Vagina (tissue), 2 donors: Measurements from ENCODE around the gene HAUS8. TPM values are rescaled to one million over a fixed set of nuclear protein-coding genes. Genes with fewer than 3 reads are reported as not detected.

ENCODE experiments used
- DNase-seq, 2 donors: peaks; one replicate each; pipeline ENCODE4 v3.0.0-alpha.2; 2017; ENCODE audit errors: extremely low spot score in 2 of 2
- H3K27ac ChIP-seq: fragments of 200-600 bp; sonication (generic); one replicate; pipeline ENCODE4 v1.5.1; 2019
- H3K27me3 ChIP-seq: fragments of 200-600 bp; sonication (generic); one replicate; pipeline ENCODE4 v1.5.1; 2019
- H3K36me3 ChIP-seq, 2 donors: fragments of 200-600 bp; sonication (generic); one replicate each; pipeline ENCODE4 v1.5.1; 2017 to 2019
- H3K4me1 ChIP-seq: fragments of 200-600 bp; sonication (generic); one replicate; pipeline ENCODE4 v1.5.1; 2019
- H3K4me3 ChIP-seq, 2 donors: fragments of 200-600 bp; sonication (generic); 1 replicate in 1 of 2; 2 replicates in 1 of 2; pipeline ENCODE4 v1.5.1; 2016 to 2019
- H3K9me3 ChIP-seq: fragments of 200-600 bp; sonication (generic); one replicate; pipeline ENCODE4 v1.5.1; 2019
- POLR2A ChIP-seq, 2 donors: fragments of 450-650 bp; IDR thresholded peaks; one replicate each; pipeline ENCODE4 v1.6.1; 2017; ENCODE audit warnings: antibody characterized with exemption in 2 of 2, mild to moderate bottlenecking in 2 of 2, moderate library complexity in 2 of 2
- POLR2AphosphoS5 ChIP-seq, 2 donors: sonication (generic); formaldehyde crosslinking; IDR thresholded peaks; one replicate each; pipeline ENCODE4 v1.9.0; 2017; ENCODE audit warnings: antibody characterized with exemption in 2 of 2, mild to moderate bottlenecking in 2 of 2, low read depth in 1 of 2; ENCODE audit not compliant: insufficient read depth in 1 of 2
- intact Hi-C: fragments of 100-400 bp; cut with DNase I; formaldehyde crosslinking; loops from one replicate; pipeline ENCODE4 v1.15.1; 2023
- total RNA-seq: library from RNA; depleted of rRNA; stranded (reverse); fragments of >200 nt; gene quantifications from one replicate; pipeline ENCODE4 v1.2.3, GENCODE V29; 2016
- TF ChIP-seq, protein P1 (sequence below), 3 experiments: fragments of 450-650 bp in 2 of 3; fragments of 200-600 bp in 1 of 3; sonication (generic) in 1 of 3; IDR thresholded peaks; one replicate each; pipeline ENCODE4 v1.5.1; 2017 to 2019; ENCODE audit warnings: antibody characterized with exemption in 3 of 3, mild to moderate bottlenecking in 2 of 3, moderate library complexity in 2 of 3

Gene HAUS8
- total RNA-seq, 1 donor from 2014 or later, result 4.7 TPM

DNA sequence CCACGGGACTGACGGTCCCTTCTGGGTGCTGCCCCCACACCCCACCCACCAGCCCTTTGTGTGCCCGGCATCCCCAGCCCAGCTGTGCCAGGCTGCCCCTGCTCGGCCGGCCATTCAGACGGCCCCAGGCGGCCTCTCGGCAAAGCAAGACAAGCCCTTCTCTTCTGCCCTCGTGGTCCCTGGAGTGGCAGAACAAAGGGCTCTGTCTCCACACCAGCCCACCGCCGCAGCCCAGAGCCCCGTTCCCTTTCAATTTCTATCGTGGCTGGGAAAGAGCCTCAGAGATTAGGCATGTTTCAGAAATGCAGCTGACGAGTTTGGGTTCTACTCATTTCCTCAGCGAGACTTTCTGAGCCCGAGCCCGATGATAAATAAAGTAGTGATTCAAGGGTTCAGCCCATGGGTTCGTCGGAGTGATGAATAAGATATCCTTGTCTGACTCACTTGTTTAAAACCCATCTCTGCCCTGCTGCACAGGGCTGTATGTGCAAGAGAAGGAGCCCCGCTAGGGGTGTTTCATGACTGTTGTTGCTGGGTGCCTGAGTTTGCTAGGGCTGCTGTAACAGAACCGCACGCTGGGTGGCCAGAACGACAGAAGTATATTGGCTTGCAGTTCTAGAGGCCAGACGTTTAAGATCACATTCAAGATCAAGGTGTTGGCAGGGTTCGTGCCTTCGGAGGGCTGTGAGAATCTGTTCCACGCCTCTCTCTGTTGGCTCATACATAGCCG is 4.6 kb upstream of the HAUS8 start:
- intact Hi-C loops, result loop anchor here (10.0 kb wide), 1 partner anchor 55 kb away; no protein-coding TSS in a partner anchor
- Histone ChIP-seq H3K9me3 (no peaks in the 10 kb centered on the region), H3K27me3 (no peaks in the 10 kb centered on the region), H3K4me1 (peaks cover 65% of the 10 kb centered on the region), H3K27ac (peak overlapping the region; percentile 93), H3K36me3 (no peaks in the 10 kb centered on the region), H3K4me3 (peak overlapping the region; percentile 31 to 36)
- peak in 1 of 2 donors; percentile 98 for DNase-seq
- TF ChIP-seq POLR2AphosphoS5 (IDR thresholded peaks at IDR 0.05; ENCODE audit: insufficient read depth in 1 of 2, low read depth in 1 of 2) (peak; percentile 75 to 91), POLR2A (IDR thresholded peaks at IDR 0.05) (peak in 1 of 2 donors; percentile 19)
- TF ChIP-seq, protein P1, sequence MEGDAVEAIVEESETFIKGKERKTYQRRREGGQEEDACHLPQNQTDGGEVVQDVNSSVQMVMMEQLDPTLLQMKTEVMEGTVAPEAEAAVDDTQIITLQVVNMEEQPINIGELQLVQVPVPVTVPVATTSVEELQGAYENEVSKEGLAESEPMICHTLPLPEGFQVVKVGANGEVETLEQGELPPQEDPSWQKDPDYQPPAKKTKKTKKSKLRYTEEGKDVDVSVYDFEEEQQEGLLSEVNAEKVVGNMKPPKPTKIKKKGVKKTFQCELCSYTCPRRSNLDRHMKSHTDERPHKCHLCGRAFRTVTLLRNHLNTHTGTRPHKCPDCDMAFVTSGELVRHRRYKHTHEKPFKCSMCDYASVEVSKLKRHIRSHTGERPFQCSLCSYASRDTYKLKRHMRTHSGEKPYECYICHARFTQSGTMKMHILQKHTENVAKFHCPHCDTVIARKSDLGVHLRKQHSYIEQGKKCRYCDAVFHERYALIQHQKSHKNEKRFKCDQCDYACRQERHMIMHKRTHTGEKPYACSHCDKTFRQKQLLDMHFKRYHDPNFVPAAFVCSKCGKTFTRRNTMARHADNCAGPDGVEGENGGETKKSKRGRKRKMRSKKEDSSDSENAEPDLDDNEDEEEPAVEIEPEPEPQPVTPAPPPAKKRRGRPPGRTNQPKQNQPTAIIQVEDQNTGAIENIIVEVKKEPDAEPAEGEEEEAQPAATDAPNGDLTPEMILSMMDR (IDR thresholded peaks at IDR 0.05), result peak in 1 of 3 experiments; percentile 67

DNA sequence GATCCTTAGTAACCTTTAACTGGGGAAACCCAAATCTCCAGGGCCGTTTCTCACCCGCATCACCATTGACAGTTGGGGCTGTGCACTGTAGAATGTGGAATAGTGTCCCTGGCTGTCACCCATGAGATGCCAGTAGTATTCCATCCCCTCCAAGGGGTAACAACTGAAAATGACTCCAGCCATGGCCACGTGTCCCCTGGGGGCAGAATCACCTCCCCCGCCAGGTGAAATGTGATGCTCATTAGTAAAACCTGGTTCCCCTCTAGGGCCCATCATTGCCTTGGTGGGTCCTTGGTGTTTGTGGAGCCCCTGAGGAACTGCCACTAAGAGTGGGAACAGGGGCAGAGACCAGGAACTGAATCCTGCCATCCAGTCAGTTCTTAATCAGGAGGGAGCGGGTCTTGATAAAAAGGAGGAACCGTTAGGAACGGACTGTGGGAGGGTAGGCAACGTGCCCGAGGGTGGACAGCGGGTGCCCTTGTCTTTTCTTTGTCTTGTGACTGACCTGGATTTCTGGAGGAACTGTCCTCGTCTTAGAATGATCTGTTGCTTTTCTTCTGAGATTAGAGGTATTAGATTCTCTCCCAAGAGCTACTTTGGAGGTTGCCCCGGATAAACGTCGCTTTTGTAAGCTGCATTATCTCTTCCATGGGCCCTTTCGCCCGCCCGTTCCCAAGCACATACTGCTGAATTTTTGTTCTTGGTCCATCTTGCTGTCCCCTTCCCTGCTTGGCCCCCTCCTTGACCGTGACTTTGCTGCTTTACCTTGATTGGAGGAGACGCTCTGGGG is 3.9 kb upstream of the HAUS8 start:
- no peaks in the 10 kb centered on the region for H3K27me3 ChIP-seq
- TF ChIP-seq POLR2AphosphoS5 (IDR thresholded peaks at IDR 0.05; ENCODE audit: insufficient read depth in 1 of 2, low read depth in 1 of 2) (no peak), POLR2A (IDR thresholded peaks at IDR 0.05) (no peak)
- TF ChIP-seq, protein P1 (IDR thresholded peaks at IDR 0.05), result no peak

DNA sequence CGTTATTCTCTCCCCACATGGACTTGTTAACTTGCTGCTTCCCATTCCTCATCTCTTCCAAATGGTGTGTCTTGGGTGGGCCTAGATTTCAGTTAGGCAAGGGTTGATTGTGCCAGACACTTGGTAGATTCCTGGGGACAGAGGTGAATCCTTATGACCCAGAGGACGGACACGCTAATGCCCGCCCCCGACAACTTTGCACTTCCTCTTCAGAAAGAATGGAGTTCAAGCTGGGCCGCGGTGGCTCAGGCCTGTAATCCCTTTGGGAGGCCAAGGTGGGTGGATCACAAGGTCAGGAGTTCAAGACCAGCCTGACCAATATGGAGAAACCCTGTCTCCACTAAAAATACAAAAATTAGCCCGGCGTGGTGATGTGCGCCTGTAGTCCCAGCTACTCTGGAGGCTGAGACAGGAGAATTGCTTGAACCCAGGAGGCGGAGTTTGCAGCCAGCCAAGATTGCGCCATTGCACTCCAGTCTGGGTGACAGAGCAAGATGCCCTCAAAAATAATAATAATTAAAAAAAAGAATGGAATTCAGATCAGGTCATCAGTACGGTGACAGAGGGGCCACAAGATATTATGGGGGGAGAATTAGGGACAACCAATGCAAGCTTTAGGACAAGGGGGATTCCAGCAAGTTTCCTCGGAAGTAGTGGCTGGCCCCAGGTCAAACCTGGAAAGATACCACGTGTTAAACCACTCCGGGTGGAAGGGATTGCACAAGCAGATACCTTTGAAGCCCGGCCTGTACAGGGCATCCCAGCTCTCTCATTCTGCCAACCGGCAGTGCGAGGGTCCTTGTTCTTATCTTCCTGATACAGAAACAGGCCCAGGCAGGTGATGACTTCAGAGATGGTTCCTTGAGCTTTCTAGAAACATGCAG is 3.0 kb upstream of the HAUS8 start:
- H3K4me3 ChIP-seq, result peak overlapping the region in 1 of 2 donors; percentile 31
- H3K9me3 ChIP-seq, result no peaks in the 10 kb centered on the region
- intact Hi-C loops, result loop anchor here (10.0 kb wide), 1 partner anchor 57 kb away; no protein-coding TSS in a partner anchor
- H3K4me1 ChIP-seq, result peaks cover 79% of the 10 kb centered on the region
- no peaks in the 10 kb centered on the region for H3K27me3 ChIP-seq
- DNase-seq, result no peak
- no peaks in the 10 kb centered on the region for H3K36me3 ChIP-seq
- no peak for TF ChIP-seq POLR2AphosphoS5 (IDR thresholded peaks at IDR 0.05; ENCODE audit: insufficient read depth in 1 of 2, low read depth in 1 of 2)
- TF ChIP-seq, protein P1 (IDR thresholded peaks at IDR 0.05), result no peak
- TF ChIP-seq POLR2A (IDR thresholded peaks at IDR 0.05), result no peak
- peak overlapping the region; percentile 93 for H3K27ac ChIP-seq

More for the DNA sequence above, 3.9 kb upstream of the HAUS8 start:
- peaks cover 73% of the 10 kb centered on the region for H3K4me1 ChIP-seq
- intact Hi-C loops, result loop anchor here (10.0 kb wide), 1 partner anchor 56 kb away; no protein-coding TSS in a partner anchor
- H3K27ac ChIP-seq, result peak overlapping the region; percentile 93
- H3K4me3 ChIP-seq, result peak overlapping the region; percentile 31 to 36
- no peaks in the 10 kb centered on the region for H3K36me3 ChIP-seq
- H3K9me3 ChIP-seq, result no peaks in the 10 kb centered on the region
- no peak for DNase-seq

DNA sequence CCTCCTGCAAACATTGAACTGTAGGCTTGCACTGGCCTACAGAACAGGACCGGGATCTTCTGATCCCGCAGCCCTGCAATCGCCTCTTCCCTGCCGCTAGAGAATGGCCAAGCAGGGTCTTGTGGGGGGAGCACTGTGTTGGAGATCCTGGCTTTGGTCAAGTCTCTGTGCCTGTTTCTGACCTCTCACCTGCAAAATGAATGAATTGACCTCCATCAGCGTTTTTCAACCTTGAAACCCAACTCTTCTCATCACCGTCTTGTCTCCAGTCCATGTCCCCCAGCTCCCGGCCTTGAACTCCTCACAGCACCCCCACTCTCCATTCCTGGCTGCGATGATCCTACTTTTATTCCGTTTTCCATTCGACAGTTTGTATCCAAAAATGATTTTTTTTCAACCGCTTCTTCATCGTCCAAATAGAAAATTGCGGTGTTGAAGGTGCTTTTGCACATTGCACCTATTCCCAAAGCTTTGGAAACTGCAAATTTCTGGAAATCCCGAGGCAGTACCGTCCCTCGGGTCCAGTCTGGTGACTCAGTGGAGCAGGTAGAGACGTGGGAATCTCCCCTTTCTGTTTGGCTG is 2.3 kb upstream of the HAUS8 start:
- TF ChIP-seq, protein P1 (IDR thresholded peaks at IDR 0.05), result no peak
- TF ChIP-seq POLR2A (IDR thresholded peaks at IDR 0.05), result no peak
- TF ChIP-seq POLR2AphosphoS5 (IDR thresholded peaks at IDR 0.05; ENCODE audit: insufficient read depth in 1 of 2, low read depth in 1 of 2), result no peak
- no peaks in the 10 kb centered on the region for H3K36me3 ChIP-seq
- intact Hi-C loops, result loop anchor here (10.0 kb wide), 1 partner anchor 57 kb away; no protein-coding TSS in a partner anchor
- H3K27ac ChIP-seq, result peak overlapping the region; percentile 93
- no peaks in the 10 kb centered on the region for H3K27me3 ChIP-seq
- H3K4me3 ChIP-seq, result peak overlapping the region; percentile 80 to 96
- H3K4me1 ChIP-seq, result peaks cover 74% of the 10 kb centered on the region
- no peak for DNase-seq
- no peaks in the 10 kb centered on the region for H3K9me3 ChIP-seq
